Glomerular endothelial cell (primary cell): ENCODE measurements around the gene CPZ. TPM values are rescaled to one million over a fixed set of nuclear protein-coding genes. Genes with fewer than 3 reads are reported as not detected.
"Not testable (repeated sequence)": the region's sequence is repeated elsewhere in the genome, so short reads cannot be mapped to it uniquely, and the experiment has no call there.

Experiments
- DNase-seq: peaks from one replicate; pipeline ENCODE4 v3.0.0-alpha.2; 2011; ENCODE audit warnings: low read depth, low spot score; ENCODE audit errors: extremely low read depth
- total RNA-seq: library from RNA; depleted of rRNA; stranded (reverse); fragments of >200 nt; gene quantifications from 2 replicates; pipeline ENCODE4 v1.2.3, GENCODE V29; 2015

CPZ gene
- total RNA-seq, 1 donor from 2014 or later = 0.64 TPM

DNA sequence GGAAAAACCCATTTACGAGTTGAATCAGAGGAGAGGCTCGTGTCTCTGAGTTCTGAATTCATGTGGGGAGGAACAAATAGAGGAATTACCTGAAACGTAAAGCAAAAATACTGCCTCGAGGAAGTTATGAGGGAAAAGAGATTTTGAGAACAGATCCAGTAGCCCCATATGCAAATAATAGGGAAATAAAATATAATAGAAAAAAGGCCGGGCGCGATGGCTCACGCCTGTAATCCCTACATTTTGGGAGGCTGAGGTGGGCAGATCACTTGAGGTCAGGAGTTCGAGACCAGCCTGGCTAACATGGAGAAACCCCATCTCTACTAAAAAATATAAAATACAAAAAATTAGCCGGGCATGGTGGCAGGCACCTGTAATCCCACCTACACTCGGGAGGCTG is 42.2 kb downstream of the CPZ start:
- not testable (repeated sequence) for DNase-seq

DNA sequence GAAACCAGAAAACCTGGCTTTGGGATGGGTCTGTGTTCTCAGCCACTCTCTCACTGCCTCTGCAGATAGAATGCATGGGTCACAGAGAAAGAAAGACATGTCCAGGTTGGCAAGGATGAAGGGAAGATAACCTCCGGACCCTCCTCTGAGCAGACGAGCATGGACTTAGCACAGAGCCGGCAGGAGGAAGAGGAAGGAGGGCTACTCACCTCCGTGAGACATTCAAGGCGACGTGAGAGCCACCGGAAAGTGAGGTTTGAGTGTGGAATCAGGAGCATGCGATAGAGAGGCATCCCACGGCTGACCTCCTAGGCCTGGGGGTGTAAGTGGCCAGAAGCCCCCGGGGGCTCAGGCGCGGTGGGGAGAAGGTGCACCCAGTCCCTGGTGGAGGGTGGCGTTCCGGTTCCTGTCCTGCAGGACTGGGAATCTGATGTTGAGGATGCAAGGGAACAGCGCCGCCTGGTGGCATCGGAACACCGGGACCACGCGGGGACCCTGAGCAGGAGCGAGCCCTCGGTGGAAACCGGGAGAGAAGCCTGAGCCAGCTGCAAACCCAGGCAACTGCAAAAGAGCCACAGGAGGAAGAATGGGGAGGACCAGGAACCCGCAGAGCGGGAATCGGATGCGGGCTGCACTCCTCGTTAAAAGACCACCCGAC is 43.5 kb downstream of the CPZ start:
- not testable (repeated sequence) for DNase-seq

DNA sequence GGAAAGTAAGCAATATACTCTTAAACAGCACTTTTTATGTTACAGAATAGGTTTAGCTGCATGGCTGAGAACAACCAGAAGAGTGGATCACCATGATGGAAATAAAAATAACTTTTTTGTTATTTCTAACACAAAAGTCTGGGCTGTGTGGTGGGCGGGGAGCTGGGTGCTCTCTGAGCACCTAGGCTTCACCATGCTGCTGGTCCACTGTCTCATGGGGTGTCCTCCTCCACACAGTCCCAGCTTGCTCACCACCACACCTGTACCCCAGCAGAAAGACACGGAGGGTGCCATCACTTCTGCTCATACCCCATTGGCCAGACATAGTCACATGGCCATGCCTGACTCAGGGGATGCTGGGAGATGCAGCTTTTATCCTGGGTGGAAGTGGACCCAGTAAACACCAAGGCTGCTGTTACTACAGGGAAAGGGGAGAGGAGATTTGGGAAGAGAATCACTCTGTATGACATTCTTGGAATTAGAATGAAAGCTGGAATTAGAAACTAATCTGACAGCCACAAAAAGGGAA is 45.0 kb downstream of the CPZ start:
- no peak for DNase-seq

DNA sequence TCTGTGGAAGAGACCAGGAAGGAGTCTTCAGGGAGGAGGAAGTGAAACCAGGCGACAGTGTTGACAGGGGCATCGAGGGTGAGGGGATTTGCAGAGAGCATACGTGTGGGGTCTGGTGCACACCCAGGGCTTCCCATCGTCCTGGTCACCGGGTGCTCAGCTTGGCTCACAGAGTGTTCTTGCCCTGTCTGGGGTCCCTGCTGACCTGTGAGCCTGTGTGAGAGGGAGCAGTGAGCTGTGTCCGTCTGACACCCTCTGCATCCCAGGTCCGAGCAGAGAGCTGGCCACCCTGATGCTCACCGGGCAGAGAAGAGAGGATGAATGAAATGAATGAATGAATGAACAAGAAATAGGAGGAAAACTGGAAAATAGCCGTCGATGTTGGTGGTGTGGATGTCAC is 46.5 kb downstream of the CPZ start:
- DNase-seq = no peak

DNA sequence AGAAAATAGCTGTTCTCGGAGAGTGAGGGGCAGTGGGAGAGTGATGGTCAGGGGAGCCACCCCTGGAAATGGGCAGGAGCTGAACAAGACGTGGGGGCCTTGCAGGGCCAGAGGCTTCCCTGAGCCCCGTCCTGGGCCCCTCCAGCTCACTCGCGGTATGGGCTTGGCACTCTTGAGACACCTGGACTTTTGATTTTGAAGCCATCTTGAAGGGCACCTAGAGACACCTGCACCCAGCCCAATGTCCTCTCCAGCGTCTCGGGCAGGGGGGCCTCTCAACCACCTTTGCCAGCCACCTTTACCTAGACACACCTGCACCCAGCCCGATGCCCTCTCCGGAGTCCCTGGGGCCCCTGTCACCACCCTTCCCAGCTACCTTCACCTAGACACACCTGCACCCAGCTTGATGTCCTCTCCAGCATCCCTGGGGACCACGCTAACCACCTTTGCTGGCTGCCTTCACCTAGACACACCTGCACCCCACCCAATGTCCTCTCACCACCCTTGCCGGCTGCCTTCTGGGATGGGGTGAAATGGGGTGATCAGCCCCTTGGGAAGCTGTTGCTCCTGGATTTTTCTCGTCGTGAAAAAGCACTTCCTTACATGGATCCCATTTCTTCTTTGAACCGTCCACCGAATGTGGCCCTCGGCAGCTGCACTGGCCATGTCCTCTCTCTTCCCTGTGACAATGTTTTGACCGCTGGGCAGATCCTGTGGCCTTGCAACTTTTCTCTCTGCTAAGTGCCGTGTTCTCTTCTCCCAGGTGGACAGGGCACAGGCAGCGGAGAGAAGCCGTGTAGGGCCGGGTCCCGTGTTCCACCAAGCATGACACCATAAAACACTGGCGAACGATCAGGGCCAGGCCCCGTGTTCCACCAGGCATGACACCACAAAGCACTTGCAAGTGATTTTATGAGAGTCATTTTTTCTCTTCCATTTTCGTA is 47.5 kb downstream of the CPZ start:
- no peak for DNase-seq

DNA sequence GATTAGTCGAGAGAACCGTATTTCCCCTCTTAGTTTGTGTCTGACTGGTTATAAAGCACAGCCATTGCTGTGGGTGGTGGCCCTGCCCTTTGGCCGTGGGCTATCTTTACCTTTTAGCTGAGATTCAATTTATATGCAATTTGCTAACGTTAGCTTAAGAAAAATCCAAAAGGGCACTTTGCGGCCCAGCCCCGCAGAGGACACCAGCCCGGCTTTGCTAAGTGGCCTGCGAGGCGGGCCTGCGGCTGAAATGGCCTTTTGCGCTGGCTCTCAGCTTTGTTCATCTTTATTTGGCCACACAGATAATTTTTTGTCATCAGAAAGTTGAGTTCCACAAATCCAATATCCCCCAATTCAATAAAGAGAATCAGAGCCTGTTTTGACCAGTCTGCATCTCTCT is 48.3 kb downstream of the CPZ start:
- DNase-seq = no peak

DNA sequence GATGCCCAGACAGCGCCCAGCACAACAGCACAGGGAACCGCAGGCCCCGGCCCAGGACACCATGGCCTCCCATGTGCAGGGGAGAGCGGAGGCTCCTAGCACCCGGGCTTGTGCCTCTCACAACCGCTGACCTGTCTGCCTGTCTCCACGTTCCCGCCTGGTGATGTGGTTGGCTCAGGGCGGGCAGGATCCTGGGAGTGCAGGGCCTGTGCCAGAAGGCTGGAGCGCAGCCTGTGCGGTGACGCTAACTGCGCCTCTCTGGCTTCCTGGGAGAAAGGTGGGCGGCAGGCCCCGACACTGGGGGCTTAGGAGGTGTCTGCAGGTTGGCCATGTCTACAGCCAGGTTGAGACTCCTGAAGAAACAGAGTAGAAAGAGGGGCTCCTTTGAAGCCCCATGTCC is 48.7 kb downstream of the CPZ start:
- DNase-seq = no peak

DNA sequence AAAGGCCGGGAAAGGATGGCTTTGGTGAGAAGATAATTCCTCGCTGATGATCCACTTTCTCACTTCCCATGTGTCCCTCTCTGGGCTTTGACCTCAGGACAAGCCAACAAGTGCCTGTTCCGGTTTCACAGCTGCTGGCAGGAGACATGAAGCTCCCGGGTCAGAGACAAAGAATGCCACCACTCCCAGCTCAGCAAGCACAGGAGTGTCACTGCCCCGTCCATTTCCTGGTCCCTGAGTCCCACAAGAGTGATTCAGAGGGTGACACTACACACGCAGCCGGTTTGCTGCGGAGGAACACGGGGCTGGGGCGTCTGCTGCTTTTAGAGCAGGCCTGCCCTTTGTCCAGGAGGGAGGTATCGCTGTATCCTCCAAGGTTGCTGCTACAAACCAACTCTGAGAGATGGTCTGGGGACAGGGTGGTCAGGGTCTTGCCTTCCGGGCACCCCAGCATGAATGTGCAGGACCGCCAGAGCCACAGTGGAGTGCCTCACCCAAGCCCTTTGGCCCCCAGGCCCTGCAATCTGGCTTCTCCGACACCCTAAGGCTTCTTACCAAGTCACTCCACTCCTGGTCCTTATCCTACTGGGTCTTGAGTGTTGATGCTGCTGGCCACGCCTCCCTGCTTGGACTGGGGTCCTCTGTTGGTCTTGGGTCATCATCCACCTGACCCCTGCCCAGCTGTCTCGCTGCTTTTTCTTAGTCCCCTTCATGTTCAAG is 49.5 kb downstream of the CPZ start:
- no peak for DNase-seq

DNA sequence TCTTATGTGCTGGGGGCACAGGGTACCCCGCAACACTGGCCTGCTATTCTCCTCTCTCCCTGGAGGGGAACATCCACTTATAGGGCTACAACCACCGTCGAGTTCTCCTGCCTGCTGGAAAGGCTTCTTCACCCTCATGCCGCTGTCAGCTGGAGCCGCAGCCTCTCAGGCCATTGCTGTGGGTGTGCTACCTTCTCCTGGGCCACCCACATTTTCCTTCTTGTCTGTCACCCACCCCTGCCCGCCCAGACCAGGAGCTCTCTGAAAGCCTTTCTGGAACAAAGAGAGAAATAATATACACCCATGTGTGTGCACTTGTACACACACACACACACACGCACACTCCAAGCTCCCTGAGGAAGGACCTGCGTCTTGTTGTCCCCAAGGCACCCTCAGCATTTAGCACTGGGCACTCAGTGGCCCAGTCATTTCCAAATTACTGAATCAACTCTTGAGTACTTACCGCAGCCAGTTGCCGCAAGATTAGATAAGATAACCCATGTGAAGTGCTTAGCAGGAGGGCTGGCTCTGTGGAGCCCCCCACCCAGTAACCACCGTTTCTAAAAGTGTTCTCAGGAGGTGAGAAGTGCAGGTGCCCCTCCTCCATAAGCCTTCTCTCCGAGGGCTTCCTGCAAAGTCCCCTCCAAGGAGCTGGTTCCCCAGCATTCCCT is 50.2 kb downstream of the CPZ start:
- DNase-seq = no peak

DNA sequence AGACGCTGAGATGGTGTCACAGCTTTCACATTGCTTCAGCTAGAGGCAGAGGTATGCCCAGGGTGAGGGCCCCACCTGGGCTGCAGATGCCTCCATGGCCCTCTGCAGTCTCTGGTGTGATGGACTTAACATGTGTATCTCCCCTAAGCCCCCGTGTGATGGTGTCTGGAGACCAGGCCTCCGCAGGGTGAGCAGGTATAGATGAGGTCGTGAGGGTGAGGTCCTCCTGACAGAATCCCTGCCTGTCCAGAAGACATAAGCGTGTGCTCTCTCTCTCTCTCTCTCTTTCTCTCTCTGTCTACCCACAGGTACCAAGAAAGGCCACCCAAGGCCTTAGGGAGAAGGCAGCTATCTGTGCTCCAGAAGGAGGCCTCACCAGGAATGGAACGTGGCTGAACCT is 50.9 kb downstream of the CPZ start:
- no peak for DNase-seq

DNA sequence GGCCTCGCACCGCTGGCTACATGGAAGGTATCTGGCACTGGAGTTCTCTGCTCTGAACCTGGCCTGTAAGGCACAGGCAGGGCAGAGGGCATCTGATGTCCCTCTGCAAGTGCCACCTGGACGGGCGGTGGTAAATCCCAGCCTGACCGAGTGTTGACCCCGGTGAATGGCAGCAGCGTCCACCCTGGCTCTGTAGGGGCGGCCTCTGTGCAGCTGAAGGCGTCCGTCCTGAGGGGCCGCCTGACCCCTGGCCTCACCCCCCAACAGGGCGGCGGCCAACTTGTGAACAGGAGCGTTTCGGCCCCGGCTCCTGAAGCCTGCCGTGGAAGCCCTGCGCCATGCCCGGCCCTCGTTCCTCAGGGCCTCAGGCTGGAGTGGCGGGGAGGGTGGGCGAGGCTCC is 51.4 kb downstream of the CPZ start:
- DNase-seq = no peak

DNA sequence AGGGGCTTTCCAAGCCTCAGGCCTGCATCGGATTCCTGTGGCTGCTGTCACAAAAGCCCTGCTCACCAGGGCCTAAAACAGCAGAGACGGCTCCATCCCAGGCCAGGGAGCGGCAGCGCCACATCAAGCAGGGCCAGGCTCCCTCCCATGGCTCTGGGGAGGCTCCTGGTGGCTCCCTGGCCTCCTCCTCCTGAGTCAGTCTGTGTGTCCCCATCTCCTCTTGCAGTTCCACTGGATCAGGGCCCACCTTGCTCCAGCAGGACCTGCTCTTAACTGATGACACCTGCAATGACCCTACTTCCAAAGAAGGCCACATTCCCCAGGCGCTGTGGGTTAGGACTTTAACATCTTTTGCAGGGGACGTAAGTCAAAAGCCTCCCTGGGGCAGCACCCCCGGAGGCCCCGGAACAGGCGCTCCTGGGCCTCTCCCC is 51.9 kb downstream of the CPZ start:
- DNase-seq = no peak

DNA sequence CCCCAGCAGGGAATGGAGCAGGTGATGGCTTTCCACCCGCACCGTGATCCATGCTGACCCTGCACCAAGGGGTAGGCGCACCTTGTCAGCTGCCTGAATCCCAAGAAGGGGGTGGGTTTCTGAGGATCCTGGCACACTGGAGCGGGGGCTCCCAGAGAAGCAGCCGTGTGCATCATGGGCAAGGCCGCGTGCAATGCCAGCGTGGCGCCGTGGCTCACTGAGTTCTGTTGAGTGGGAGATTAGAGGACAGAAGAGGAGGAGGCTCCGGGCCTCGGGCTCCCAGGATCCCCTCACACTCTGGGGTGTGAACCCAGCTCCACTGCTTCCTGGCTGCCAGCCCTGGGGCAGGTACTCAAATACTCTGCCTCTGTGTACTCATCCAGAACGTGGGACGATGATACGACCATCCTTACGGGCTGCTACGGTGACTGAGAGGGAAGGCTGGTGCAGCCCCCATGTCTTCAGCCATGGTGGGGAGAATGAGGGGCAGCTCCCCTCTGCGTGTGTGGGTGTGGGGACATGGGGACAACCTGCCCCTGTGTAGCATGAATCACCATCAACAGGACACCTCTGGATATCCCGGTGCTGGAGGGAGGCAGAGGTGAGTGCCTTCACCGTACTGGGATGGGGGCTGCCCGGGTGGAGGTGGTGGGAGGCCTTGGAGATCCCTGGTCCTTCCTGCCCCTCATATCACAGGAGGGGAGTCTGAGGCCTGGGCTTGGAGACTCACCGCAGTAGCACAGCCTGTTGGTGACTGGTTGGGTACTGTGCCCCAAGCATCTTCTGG is 52.6 kb downstream of the CPZ start:
- no peak for DNase-seq

DNA sequence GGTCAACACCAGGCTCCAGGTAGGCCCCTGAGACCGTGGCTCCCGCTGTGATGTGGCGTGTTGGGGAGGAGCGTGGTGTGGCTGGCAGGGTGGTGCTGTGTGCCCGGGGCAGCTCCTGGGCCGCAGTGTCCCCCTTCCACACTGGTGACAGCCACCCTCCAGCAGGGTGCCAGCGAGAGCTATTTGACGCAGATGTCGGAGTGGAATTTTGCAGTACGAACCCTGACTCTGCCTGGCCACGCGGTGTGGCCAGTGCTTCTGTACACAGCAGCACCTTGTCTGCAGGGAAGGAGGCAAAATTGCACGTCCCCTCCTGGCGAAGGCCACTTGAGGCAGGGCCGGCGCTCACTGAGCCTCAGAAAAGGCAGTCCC is 53.2 kb downstream of the CPZ start:
- no peak for DNase-seq

DNA sequence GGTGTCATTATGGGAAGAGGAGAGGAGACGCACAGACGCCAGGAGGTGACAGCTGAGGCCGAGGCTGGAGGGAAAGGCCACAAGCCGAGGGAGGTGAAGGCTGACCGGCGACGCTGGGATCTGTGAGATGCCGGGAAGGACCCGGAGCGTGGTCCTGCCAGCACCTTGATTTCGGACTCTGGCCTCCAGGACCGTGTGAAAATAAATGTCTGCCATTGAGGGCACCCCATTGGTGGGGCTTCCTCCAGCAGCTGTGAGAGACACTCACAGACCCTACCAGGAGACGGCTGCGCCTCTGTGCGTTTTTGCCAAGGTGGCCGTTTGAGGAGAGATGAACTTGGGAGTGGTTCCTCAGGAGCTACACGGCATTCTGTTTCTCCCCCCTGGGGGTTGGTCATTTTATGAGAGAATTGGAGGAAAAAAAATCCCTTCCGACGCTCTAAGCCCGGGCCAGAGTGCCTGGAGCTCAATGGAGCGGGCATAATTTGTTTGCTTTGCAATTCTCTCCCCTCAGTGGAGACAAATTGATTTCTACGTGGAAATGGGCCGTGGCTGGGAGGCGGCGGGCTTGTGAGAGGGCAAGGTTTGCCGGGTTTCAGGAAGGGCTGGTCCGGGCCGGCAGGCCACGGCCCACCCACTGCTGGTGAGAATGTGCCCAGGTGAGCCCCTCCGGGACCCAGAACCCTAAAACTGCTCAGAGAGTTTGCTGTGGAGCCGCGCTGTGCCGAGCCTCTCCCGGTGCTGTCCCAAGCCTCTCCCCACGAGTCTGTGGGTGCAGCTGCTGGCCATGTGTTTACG is 53.9 kb downstream of the CPZ start:
- DNase-seq = no peak

DNA sequence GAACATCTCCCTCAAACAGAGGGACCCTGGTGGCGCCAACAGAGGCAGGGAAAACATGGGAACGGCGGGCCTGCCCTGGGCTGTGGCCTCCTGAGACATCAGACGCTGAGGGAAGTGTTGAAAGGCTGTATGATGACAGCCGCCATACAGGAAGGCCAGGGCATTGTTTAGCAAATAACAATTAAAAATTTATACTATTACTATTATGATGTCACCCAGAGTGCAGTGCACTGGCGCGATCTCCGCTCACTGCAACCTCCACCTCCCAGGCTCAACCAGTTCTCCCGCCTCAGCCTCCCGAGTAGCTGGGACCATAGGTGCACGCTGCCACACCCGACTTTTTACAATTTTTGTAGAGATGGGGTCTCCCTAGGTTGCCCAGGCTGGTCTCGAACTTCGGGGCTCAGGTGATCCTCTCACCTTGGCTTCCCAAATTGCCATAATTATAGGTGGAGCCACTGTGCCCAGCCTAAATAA is 54.6 kb downstream of the CPZ start:
- no peak for DNase-seq

DNA sequence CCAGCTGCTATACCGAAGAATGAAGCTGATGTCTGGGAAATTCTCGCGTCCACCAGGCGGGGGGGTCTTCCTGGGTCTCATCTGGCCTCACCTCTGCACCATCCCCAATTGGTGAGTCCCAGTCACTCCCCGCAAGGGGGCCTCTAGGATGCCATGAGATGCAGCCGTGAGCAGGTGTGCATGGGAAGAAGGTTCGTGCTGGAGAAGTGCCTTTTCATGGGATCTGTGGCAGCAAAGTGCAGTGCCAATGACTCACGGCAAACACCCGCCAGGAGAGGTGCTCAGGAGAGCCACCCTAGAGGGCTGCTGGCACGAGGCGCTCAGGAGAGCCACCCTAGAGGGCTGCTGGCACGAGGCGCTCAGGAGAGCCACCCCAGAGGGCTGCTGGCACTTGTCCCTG is 55.1 kb downstream of the CPZ start:
- DNase-seq = no peak

DNA sequence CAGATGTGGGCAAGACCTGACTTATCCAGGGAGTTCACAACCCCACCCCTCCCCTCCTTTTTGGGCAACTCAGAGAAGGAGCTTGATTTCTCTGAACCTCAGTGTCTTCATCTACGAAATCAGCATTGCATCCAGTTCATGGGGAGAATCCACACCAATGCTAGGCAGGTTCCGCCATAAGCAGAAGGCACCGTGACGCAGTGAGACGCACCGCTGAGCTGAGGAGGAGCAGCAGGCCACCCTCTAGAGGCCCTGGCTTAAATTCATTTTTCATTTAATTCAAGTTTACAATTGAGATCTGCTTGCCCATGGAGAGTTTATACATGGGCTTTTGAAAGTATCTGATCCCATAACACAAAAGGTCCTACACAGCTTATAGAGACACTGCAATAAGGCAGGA is 55.7 kb downstream of the CPZ start:
- DNase-seq = no peak
